Activated naive CD4-positive, alpha-beta T cell treated with anti-CD3 and anti-CD28 coated beads for 36 hours (primary cell): Measurements from ENCODE around the gene HMCN1. TPM values are rescaled to one million over a fixed set of nuclear protein-coding genes. Genes with fewer than 3 reads are reported as not detected.

ENCODE experiments used
- CTCF ChIA-PET: fragments of 350-600 bp; sonication (Branson Sonifier 250); formaldehyde crosslinking; loops from one replicate; lab custom pipeline; 2021; ENCODE audit warnings: antibody characterized with exemption; lab: Charles Lee
- DNase-seq: peaks from one replicate; pipeline ENCODE4 v3.0.0-alpha.2; 2020
- H3K27ac Mint-ChIP-seq: one replicate; pipeline ENCODE4 v1.8.0; 2021; ENCODE audit warnings: mild to moderate bottlenecking, mixed read lengths
- H3K27me3 Mint-ChIP-seq: one replicate; pipeline ENCODE4 v1.8.0; 2021; ENCODE audit warnings: low read depth, mixed read lengths
- H3K36me3 Mint-ChIP-seq: one replicate; pipeline ENCODE4 v1.8.0; 2021; ENCODE audit warnings: low read depth, mixed read lengths
- H3K4me1 Mint-ChIP-seq: one replicate; pipeline ENCODE4 v1.8.0; 2021; ENCODE audit warnings: low read depth, mixed read lengths
- H3K4me3 Mint-ChIP-seq: one replicate; pipeline ENCODE4 v1.8.0; 2021; ENCODE audit warnings: mild to moderate bottlenecking, moderate library complexity, mixed read lengths
- H3K9me3 Mint-ChIP-seq: one replicate; pipeline ENCODE4 v1.8.0; 2021; ENCODE audit warnings: mixed read lengths
- intact Hi-C: fragments of 100-400 bp; cut with micrococcal nuclease; formaldehyde crosslinking; loops from one replicate; pipeline ENCODE4 v1.15.1; 2023
- total RNA-seq, 2 experiments: library from RNA; stranded (reverse); gene quantifications; one replicate each; pipeline ENCODE4 v1.2.3, GENCODE V29; 2021

The HMCN1 gene
- total RNA-seq, 2 experiments from 2014 or later = 0.12 TPM; not detected in 1

GRCh38 chr1:186214791-186215190 lies 480.6 kb downstream of the HMCN1 start:
- no peak overlapping the region for H3K4me3 Mint-ChIP-seq
- H3K27me3 Mint-ChIP-seq = peaks cover 29% of the 10 kb centered on the region
- no peaks in the 10 kb centered on the region for H3K36me3 Mint-ChIP-seq
- CTCF ChIA-PET = interaction anchor here (0.6 kb wide), 2 partner anchors 83 to 91 kb away, joined by 3 read pairs; no protein-coding TSS in a partner anchor
- peaks cover 3% of the 10 kb centered on the region for H3K9me3 Mint-ChIP-seq
- H3K4me1 Mint-ChIP-seq = no peaks in the 10 kb centered on the region
- no peak overlapping the region for H3K27ac Mint-ChIP-seq
- intact Hi-C loops = loop anchor here (5.0 to 10.0 kb wide), 2 partner anchors 250 to 977 kb away; no protein-coding TSS in a partner anchor
- no peak for DNase-seq

GRCh38 chr1:186215636-186216035 lies 481.4 kb downstream of the HMCN1 start:
- Mint-ChIP-seq H3K4me1 (no peaks in the 10 kb centered on the region), H3K4me3 (no peak overlapping the region), H3K9me3 (peaks cover 3% of the 10 kb centered on the region), H3K27ac (no peak overlapping the region), H3K27me3 (peaks cover 23% of the 10 kb centered on the region), H3K36me3 (no peaks in the 10 kb centered on the region)
- CTCF ChIA-PET = interaction anchor here (0.6 kb wide), 1 partner anchor 90 kb away, joined by 3 read pairs; no protein-coding TSS in a partner anchor
- intact Hi-C loops = loop anchor here (10.0 kb wide), 1 partner anchor 251 kb away; no protein-coding TSS in a partner anchor
- DNase-seq = no peak

GRCh38 chr1:186218654-186219352 lies 484.6 kb downstream of the HMCN1 start:
- Mint-ChIP-seq H3K27me3 (peaks cover 11% of the 10 kb centered on the region), H3K4me3 (no peak overlapping the region), H3K27ac (no peak overlapping the region), H3K4me1 (no peaks in the 10 kb centered on the region), H3K9me3 (peaks cover 3% of the 10 kb centered on the region), H3K36me3 (no peaks in the 10 kb centered on the region)
- CTCF ChIA-PET = no interaction called here
- intact Hi-C loops = loop anchor here (10.0 kb wide), 1 partner anchor 254 kb away; no protein-coding TSS in a partner anchor
- DNase-seq = no peak

- no peak for DNase-seq
- no peak overlapping the region for H3K27ac Mint-ChIP-seq
- intact Hi-C loops = no loop called here
- no peaks in the 10 kb centered on the region for H3K4me1 Mint-ChIP-seq
- no peak overlapping the region for H3K4me3 Mint-ChIP-seq
- CTCF ChIA-PET = no interaction called here
- H3K9me3 Mint-ChIP-seq = peaks cover 3% of the 10 kb centered on the region
- no peaks in the 10 kb centered on the region for H3K36me3 Mint-ChIP-seq
- H3K27me3 Mint-ChIP-seq = peaks cover 6% of the 10 kb centered on the region
Measured at GRCh38 chr1:186220067-186220466, 485.9 kb downstream of the HMCN1 start.

GRCh38 chr1:186220911-186221310 lies 486.7 kb downstream of the HMCN1 start:
- Mint-ChIP-seq H3K36me3 (no peaks in the 10 kb centered on the region), H3K27me3 (peaks cover 6% of the 10 kb centered on the region), H3K27ac (no peak overlapping the region), H3K4me3 (no peak overlapping the region), H3K9me3 (peaks cover 3% of the 10 kb centered on the region), H3K4me1 (no peaks in the 10 kb centered on the region)
- no peak for DNase-seq
- CTCF ChIA-PET = no interaction called here
- intact Hi-C loops = no loop called here

GRCh38 chr1:186225096-186225495 lies 490.9 kb downstream of the HMCN1 start:
- Mint-ChIP-seq H3K4me1 (no peaks in the 10 kb centered on the region), H3K4me3 (no peak overlapping the region), H3K36me3 (no peaks in the 10 kb centered on the region), H3K9me3 (no peaks in the 10 kb centered on the region), H3K27ac (no peak overlapping the region), H3K27me3 (peaks cover 3% of the 10 kb centered on the region)
- intact Hi-C loops = no loop called here
- CTCF ChIA-PET = interaction anchor here (0.6 kb wide), 2 partner anchors 188 to 335 kb away, joined by 3 read pairs; no protein-coding TSS in a partner anchor
- no peak for DNase-seq

- Mint-ChIP-seq H3K27ac (no peak overlapping the region), H3K4me1 (no peaks in the 10 kb centered on the region), H3K9me3 (no peaks in the 10 kb centered on the region), H3K27me3 (peaks cover 4% of the 10 kb centered on the region), H3K36me3 (no peaks in the 10 kb centered on the region), H3K4me3 (no peak overlapping the region)
- no peak for DNase-seq
- CTCF ChIA-PET = no interaction called here
- intact Hi-C loops = no loop called here
Measured at GRCh38 chr1:186228749-186229148, 494.6 kb downstream of the HMCN1 start.

GRCh38 chr1:186231861-186232436 lies 497.8 kb downstream of the HMCN1 start:
- Mint-ChIP-seq H3K27ac (no peak overlapping the region), H3K4me1 (no peaks in the 10 kb centered on the region), H3K9me3 (no peaks in the 10 kb centered on the region), H3K27me3 (peaks cover 4% of the 10 kb centered on the region), H3K36me3 (no peaks in the 10 kb centered on the region), H3K4me3 (no peak overlapping the region)
- no peak for DNase-seq
- intact Hi-C loops = no loop called here
- CTCF ChIA-PET = interaction anchor here (0.6 to 1.2 kb wide), 3 partner anchors 8 to 838 kb away, joined by 3 to 4 read pairs (median 3); no protein-coding TSS in a partner anchor

- no peaks in the 10 kb centered on the region for H3K9me3 Mint-ChIP-seq
- no peaks in the 10 kb centered on the region for H3K4me1 Mint-ChIP-seq
- no peak overlapping the region for H3K27ac Mint-ChIP-seq
- H3K4me3 Mint-ChIP-seq = no peak overlapping the region
- no peak for DNase-seq
- CTCF ChIA-PET = interaction anchor here (0.6 kb wide), 1 partner anchor 84 kb away, joined by 3 read pairs; no protein-coding TSS in a partner anchor
- intact Hi-C loops = no loop called here
- peaks cover 6% of the 10 kb centered on the region for H3K27me3 Mint-ChIP-seq
- no peaks in the 10 kb centered on the region for H3K36me3 Mint-ChIP-seq
Measured at GRCh38 chr1:186234976-186235686, 500.9 kb downstream of the HMCN1 start.

GRCh38 chr1:186235696-186236095 lies 501.5 kb downstream of the HMCN1 start:
- intact Hi-C loops = no loop called here
- no peaks in the 10 kb centered on the region for H3K36me3 Mint-ChIP-seq
- no peaks in the 10 kb centered on the region for H3K4me1 Mint-ChIP-seq
- CTCF ChIA-PET = no interaction called here
- peaks cover 6% of the 10 kb centered on the region for H3K27me3 Mint-ChIP-seq
- no peaks in the 10 kb centered on the region for H3K9me3 Mint-ChIP-seq
- H3K27ac Mint-ChIP-seq = no peak overlapping the region
- H3K4me3 Mint-ChIP-seq = no peak overlapping the region
- no peak for DNase-seq

GRCh38 chr1:186236921-186237320 lies 502.7 kb downstream of the HMCN1 start:
- CTCF ChIA-PET = no interaction called here
- H3K36me3 Mint-ChIP-seq = no peaks in the 10 kb centered on the region
- no peak overlapping the region for H3K4me3 Mint-ChIP-seq
- H3K9me3 Mint-ChIP-seq = no peaks in the 10 kb centered on the region
- H3K4me1 Mint-ChIP-seq = no peaks in the 10 kb centered on the region
- peaks cover 6% of the 10 kb centered on the region for H3K27me3 Mint-ChIP-seq
- DNase-seq = no peak
- intact Hi-C loops = no loop called here
- H3K27ac Mint-ChIP-seq = no peak overlapping the region

- Mint-ChIP-seq H3K27me3 (peaks cover 4% of the 10 kb centered on the region), H3K4me3 (no peak overlapping the region), H3K4me1 (peaks cover 1% of the 10 kb centered on the region), H3K9me3 (no peaks in the 10 kb centered on the region), H3K27ac (no peak overlapping the region), H3K36me3 (no peaks in the 10 kb centered on the region)
- intact Hi-C loops = no loop called here
- CTCF ChIA-PET = no interaction called here
- no peak for DNase-seq
Measured at GRCh38 chr1:186239171-186239570, 505.0 kb downstream of the HMCN1 start.
